ENCODE results near the gene MOB2.

The MOB2 gene

GRCh38 chr11:1484695-1485503 is 1.7 kb downstream of the MOB2 start:
- DNase-seq = no peak

- DNase-seq = no peak
Observed at GRCh38 chr11:1484061-1484671, 2.4 kb downstream of the MOB2 start.

GRCh38 chr11:1483445-1483961 is 3.1 kb downstream of the MOB2 start:
- no peak for DNase-seq

GRCh38 chr11:1482581-1483444 is 3.8 kb downstream of the MOB2 start:
- DNase-seq = no peak

GRCh38 chr11:1481861-1482441 is 4.6 kb downstream of the MOB2 start:
- DNase-seq = no peak

DNA sequence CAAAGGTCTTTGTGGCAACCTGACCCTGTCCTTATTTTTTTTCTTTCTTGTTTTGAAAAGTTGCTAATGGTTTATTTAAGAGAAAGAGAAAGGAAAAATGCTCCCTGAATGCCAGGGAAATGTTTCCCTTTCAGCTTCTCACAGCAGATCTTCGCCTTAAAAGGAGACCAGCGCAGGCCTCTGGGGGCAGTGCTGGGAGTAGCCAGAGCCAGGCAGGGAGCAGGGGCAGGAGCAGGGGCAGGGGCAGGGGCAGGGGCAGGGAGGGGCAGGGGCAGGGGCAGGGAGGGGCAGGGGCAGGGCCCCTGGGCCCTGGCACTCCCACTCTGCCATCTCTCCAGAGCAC is 5.1 kb downstream of the MOB2 start:
- DNase-seq = no peak

- DNase-seq = no peak
Observed at GRCh38 chr11:1480555-1481482, 5.8 kb downstream of the MOB2 start.

GRCh38 chr11:1480191-1480554 is 6.4 kb downstream of the MOB2 start:
- no peak for DNase-seq

DNA sequence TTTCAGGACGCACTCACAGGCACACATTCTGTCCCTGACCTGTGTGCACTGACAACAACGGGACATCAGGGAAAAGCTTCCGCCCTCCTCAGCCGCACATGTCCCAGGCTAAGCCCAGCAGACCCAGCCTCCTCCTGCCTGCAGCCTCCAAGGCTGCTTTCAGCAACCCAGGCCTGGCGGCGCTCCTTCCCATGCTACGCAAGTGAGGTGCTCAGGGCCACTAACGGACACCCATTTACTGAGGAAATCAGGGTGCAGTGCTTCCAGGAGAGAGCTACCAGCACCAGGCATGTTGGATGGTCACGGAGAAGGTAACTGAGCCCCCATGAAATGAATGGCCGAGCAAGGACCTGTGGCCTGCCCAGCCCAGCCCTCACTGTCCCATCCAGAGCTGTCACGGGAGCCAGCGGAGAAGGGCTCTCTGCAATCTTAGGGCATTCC is 6.9 kb downstream of the MOB2 start:
- DNase-seq = no peak

- no peak for DNase-seq
Observed at GRCh38 chr11:1479006-1479677, 7.4 kb downstream of the MOB2 start.

DNA sequence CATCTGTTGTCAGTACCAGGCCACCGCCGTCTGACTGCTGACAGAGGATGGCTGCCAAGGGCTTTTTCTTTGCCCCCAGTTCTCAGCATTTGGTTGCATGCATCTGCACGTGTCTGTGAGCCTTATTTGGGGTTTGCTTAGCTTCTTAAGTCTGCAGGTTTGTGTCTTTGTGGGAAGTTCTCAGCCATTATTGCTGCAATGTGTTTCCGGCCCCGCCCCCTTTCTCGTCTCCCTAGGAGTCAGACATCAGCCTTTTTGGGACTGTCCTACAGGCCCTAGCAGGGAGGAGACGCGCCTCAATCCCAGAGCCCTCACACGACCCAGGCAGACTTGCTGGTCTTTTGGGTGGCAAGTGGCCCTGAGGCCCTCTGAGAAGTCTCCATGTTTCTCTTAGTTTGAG is 8.0 kb downstream of the MOB2 start:
- DNase-seq = no peak

GRCh38 chr11:1478011-1478410 is 8.6 kb downstream of the MOB2 start:
- DNase-seq = no peak

- no peak for DNase-seq
Observed at GRCh38 chr11:1476940-1477736, 9.4 kb downstream of the MOB2 start.

GRCh38 chr11:1475841-1476240 is 10.7 kb downstream of the MOB2 start:
- no peak for DNase-seq

DNA sequence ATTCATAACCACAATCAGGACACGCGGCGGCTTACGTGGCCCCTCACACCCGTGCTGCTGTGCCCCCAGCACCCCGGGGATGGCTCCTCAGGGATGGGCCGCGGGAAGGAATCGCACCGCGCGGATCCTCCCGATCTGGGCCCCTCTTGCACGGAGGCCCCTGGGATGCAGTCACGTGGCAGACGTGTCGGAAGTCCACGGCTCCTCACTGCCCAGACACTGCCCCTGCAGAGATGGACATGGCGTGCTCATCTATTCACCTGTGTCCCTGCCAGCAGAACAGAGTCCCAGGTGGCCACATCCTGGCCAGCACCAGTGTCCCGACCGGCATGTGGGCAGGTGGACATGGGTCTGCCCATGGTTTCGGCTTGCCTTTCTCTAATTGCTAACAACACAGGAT is 12.8 kb downstream of the MOB2 start:
- no peak for DNase-seq

GRCh38 chr11:1473011-1473628 is 13.5 kb downstream of the MOB2 start:
- no peak for DNase-seq

DNA sequence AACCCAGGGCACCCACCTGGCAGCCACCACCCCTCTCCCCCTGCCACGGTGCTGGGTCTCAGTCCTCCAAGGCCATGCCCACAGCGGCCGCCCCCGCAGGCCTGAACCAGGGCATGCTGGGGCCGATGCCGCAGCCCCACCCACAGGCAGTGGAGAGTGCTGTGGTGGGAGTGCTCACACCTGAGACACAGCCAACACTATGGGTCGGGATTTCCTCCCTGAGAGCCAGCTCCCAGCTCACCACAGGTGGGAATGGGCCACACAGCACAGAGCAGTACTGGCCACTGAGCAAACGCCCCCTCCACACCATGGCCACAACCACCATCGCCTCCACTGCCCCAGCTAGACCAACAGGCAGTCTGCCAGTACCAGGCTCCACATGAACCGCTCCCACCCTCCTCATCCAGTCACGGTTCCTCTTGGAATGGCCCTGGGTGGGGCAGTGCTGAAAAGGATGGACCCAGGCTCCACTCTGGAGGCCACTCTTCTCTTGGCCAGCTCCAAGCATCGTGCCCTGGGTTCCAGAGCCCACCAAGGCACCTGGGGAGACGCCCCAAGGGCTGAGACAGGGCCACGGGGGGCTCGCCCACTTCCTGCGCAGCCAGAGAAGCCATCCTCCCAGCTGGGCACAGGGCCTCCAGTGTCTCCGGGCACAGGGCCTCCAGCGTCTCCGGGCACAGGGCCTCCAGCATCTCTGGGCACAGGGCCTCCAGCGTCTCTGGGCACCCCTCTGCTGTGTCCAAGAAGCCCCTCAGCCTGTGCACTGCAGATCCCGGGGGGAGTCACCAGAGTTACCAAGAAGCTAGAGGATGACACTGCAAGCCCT is 14.2 kb downstream of the MOB2 start:
- no peak for DNase-seq

DNA sequence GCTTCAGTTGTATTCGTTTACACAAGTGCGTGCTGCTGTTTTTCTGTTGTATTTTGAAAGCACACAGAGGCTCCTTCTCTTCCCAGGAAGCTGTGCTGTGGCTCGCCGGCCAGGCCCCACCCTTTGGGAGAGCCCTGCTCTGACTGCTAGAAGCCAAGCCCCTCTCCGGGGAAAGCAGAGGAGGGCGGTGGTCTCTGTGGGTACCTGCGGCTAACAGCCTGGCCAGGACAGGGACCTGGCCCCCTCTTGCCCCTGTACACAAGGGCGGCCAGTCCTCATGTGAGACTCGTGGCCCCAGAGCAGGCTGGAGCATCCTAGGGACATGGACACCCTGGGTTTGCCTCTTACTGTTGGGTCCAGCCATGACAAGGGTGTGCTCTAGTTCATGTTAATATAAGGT is 14.8 kb downstream of the MOB2 start:
- DNase-seq = no peak

Data from CD4-positive, alpha-beta T cell treated with Interleukin-10 for 1 hour (primary cell).